Epithelial cell of esophagus (primary cell): ENCODE data around the gene HSPB7.

Experiments used
- DNase-seq: peaks from one replicate; pipeline ENCODE4 v3.0.0; 2010; ENCODE audit warnings: low read depth
- H3K4me3 ChIP-seq: 2 replicates; pipeline ENCODE4 v1.5.1; 2011; ENCODE audit warnings: mild to moderate bottlenecking, low read length, control low read depth
- TF ChIP-seq, protein P1 (sequence below): IDR thresholded peaks from 2 replicates; pipeline ENCODE4 v1.5.1; 2011; ENCODE audit warnings: low read depth, mild to moderate bottlenecking, low read length, control low read depth, inconsistent platforms; ENCODE audit not compliant: insufficient read depth; ENCODE audit errors: missing control alignments

Gene HSPB7

GRCh38 chr1:16017461-16018303 lies at the start of gene HSPB7:
HSPB7 (minus strand) TSS chr1:16018043; CDS start chr1:16017963, 80 bp downstream.
- no peak for DNase-seq
- TF ChIP-seq, protein P1, sequence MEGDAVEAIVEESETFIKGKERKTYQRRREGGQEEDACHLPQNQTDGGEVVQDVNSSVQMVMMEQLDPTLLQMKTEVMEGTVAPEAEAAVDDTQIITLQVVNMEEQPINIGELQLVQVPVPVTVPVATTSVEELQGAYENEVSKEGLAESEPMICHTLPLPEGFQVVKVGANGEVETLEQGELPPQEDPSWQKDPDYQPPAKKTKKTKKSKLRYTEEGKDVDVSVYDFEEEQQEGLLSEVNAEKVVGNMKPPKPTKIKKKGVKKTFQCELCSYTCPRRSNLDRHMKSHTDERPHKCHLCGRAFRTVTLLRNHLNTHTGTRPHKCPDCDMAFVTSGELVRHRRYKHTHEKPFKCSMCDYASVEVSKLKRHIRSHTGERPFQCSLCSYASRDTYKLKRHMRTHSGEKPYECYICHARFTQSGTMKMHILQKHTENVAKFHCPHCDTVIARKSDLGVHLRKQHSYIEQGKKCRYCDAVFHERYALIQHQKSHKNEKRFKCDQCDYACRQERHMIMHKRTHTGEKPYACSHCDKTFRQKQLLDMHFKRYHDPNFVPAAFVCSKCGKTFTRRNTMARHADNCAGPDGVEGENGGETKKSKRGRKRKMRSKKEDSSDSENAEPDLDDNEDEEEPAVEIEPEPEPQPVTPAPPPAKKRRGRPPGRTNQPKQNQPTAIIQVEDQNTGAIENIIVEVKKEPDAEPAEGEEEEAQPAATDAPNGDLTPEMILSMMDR = no peak
- H3K4me3 ChIP-seq = no peak within 1 kb of the TSS

- peak; percentile 59 for DNase-seq
- H3K4me3 ChIP-seq = no peak overlapping the region
- TF ChIP-seq, protein P1 = no peak
Observed at GRCh38 chr1:16067127-16067768, 49.4 kb upstream of the HSPB7 start.

GRCh38 chr1:16066245-16066644 lies 48.4 kb upstream of the HSPB7 start:
- H3K4me3 ChIP-seq = no peak overlapping the region
- TF ChIP-seq, protein P1 = no peak
- no peak for DNase-seq

DNA sequence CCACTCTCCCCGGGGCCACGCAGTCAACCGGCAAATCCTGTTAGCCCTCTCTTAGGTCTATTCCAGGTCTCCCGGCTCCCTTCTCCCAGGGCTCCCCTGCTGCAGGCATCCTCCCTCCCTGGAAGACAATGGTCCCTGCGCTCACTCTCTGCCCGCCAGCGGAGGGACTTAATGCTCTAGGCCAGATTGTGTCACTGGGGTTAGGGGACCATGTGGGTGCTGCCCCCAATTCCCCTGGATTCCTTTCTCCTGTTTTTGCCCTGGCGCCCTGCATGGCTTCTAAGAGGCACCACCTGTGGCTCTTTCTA lies 47.4 kb upstream of the HSPB7 start:
- H3K4me3 ChIP-seq = no peak overlapping the region
- TF ChIP-seq, protein P1 = no peak
- DNase-seq = no peak

- TF ChIP-seq, protein P1 = no peak
- no peak overlapping the region for H3K4me3 ChIP-seq
- DNase-seq = no peak
Observed at GRCh38 chr1:16064536-16065268, 46.9 kb upstream of the HSPB7 start.

- no peak overlapping the region for H3K4me3 ChIP-seq
- DNase-seq = no peak
- TF ChIP-seq, protein P1 = no peak
Observed at GRCh38 chr1:16063921-16064320, 46.1 kb upstream of the HSPB7 start.
